Measurements from ENCODE around the gene CUBN.

DNA sequence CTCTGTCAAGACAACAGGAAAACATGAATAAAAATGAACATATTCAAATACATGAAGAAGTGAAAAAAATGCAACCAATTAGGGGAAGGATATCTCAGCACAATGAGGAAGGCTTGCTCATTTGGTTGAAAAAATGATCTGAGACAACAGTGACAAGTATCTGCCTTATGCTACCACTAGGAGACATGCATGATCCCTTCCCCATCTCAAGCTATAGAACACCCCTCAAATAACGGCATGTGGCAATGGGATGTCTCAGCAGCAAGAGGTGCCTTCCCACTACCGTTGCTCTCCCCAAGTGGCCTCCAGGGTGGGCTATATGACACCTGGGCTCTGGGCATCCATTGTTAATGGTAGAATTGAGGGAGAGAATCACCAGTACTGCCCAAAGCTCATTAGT lies 214.3 kb downstream of the CUBN start:
- no peak for TF ChIP-seq POLR2AphosphoS5 (IDR thresholded peaks at IDR 0.05; ENCODE audit: low read depth)
- TF ChIP-seq, protein P1, sequence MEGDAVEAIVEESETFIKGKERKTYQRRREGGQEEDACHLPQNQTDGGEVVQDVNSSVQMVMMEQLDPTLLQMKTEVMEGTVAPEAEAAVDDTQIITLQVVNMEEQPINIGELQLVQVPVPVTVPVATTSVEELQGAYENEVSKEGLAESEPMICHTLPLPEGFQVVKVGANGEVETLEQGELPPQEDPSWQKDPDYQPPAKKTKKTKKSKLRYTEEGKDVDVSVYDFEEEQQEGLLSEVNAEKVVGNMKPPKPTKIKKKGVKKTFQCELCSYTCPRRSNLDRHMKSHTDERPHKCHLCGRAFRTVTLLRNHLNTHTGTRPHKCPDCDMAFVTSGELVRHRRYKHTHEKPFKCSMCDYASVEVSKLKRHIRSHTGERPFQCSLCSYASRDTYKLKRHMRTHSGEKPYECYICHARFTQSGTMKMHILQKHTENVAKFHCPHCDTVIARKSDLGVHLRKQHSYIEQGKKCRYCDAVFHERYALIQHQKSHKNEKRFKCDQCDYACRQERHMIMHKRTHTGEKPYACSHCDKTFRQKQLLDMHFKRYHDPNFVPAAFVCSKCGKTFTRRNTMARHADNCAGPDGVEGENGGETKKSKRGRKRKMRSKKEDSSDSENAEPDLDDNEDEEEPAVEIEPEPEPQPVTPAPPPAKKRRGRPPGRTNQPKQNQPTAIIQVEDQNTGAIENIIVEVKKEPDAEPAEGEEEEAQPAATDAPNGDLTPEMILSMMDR (IDR thresholded peaks at IDR 0.05; ENCODE audit: insufficient read depth, low read length): no peak
- no peak for TF ChIP-seq GABPA (IDR thresholded peaks at IDR 0.05; ENCODE audit: low read depth)
- TF ChIP-seq, protein P2, sequence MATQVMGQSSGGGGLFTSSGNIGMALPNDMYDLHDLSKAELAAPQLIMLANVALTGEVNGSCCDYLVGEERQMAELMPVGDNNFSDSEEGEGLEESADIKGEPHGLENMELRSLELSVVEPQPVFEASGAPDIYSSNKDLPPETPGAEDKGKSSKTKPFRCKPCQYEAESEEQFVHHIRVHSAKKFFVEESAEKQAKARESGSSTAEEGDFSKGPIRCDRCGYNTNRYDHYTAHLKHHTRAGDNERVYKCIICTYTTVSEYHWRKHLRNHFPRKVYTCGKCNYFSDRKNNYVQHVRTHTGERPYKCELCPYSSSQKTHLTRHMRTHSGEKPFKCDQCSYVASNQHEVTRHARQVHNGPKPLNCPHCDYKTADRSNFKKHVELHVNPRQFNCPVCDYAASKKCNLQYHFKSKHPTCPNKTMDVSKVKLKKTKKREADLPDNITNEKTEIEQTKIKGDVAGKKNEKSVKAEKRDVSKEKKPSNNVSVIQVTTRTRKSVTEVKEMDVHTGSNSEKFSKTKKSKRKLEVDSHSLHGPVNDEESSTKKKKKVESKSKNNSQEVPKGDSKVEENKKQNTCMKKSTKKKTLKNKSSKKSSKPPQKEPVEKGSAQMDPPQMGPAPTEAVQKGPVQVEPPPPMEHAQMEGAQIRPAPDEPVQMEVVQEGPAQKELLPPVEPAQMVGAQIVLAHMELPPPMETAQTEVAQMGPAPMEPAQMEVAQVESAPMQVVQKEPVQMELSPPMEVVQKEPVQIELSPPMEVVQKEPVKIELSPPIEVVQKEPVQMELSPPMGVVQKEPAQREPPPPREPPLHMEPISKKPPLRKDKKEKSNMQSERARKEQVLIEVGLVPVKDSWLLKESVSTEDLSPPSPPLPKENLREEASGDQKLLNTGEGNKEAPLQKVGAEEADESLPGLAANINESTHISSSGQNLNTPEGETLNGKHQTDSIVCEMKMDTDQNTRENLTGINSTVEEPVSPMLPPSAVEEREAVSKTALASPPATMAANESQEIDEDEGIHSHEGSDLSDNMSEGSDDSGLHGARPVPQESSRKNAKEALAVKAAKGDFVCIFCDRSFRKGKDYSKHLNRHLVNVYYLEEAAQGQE (IDR thresholded peaks at IDR 0.05; ENCODE audit: insufficient replicate concordance, low read depth): no peak
